ENCODE measurements around the gene WDR47.

GRCh38 chr1:109025694-109026093 is 16.2 kb downstream of the WDR47 start:
- TF ChIP-seq EZH2phosphoT487 (IDR thresholded peaks at IDR 0.05; ENCODE audit: low read length) = no peak
- TF ChIP-seq CTCF (IDR thresholded peaks at IDR 0.05; ENCODE audit: low read length) = no peak
- no peak for TF ChIP-seq EZH2 (optimal IDR thresholded peaks at IDR 0.05; ENCODE audit: low read depth, low read length)
